SK-N-SH treated with all-trans-retinoic acid at 6 μM for 48 hours (cell line): Measurements from ENCODE around the gene HIVEP3.

Experiments used
- ATAC-seq: fragments of 200-7000 bp; cut with Tn5 transposase; 3 replicates; pipeline ENCODE4 v1.9.1; 2020; ENCODE audit warnings: mild to moderate bottlenecking, moderate library complexity
- ARNTL ChIP-seq: fragments of 450-650 bp; formaldehyde crosslinking; IDR thresholded peaks from 2 replicates; pipeline ENCODE4 v1.5.0; 2020; ENCODE audit warnings: low read depth, mild to moderate bottlenecking, moderate library complexity, borderline replicate concordance
- BACH2 ChIP-seq: fragments of 250-450 bp; sonication (Bioruptor Pico); IDR thresholded peaks from 2 replicates; pipeline ENCODE4 v1.9.0; 2021; ENCODE audit warnings: mild to moderate bottlenecking, borderline replicate concordance
- CREB5 ChIP-seq: fragments of 250-450 bp; sonication (Bioruptor Pico); IDR thresholded peaks from 2 replicates; pipeline ENCODE4 v1.5.1; 2020; ENCODE audit warnings: low read depth, mild to moderate bottlenecking, moderate library complexity
- CSDC2 ChIP-seq: fragments of 250-450 bp; sonication (Bioruptor Pico); IDR thresholded peaks from 2 replicates; pipeline ENCODE4 v1.5.0; 2020; ENCODE audit warnings: mild to moderate bottlenecking, moderate library complexity
- CSRNP3 ChIP-seq: fragments of 250-450 bp; sonication (Bioruptor Pico); IDR thresholded peaks from 2 replicates; pipeline ENCODE4 v1.5.1; 2021; ENCODE audit warnings: mild to moderate bottlenecking, moderate library complexity
- ESRRG ChIP-seq: fragments of 250-450 bp; sonication (Bioruptor Pico); IDR thresholded peaks from 2 replicates; pipeline ENCODE4 v1.6.1; 2021; ENCODE audit warnings: mild to moderate bottlenecking
- ISL1 ChIP-seq: fragments of 250-450 bp; sonication (Bioruptor Pico); IDR thresholded peaks from 2 replicates; pipeline ENCODE4 v2.1.2; 2022; ENCODE audit warnings: mild to moderate bottlenecking, moderate library complexity
- PPARA ChIP-seq: fragments of 250-450 bp; sonication (Bioruptor Pico); IDR thresholded peaks from 2 replicates; pipeline ENCODE4 v1.5.0; 2020; ENCODE audit warnings: mild to moderate bottlenecking, borderline replicate concordance
- RARB ChIP-seq: fragments of 250-450 bp; sonication (Bioruptor Pico); IDR thresholded peaks from 2 replicates; pipeline ENCODE4 v1.8.0; 2021; ENCODE audit warnings: mild to moderate bottlenecking, moderate library complexity
- SNAI2 ChIP-seq: fragments of 250-450 bp; sonication (Bioruptor Pico); IDR thresholded peaks from 2 replicates; pipeline ENCODE4 v1.5.0; 2020; ENCODE audit warnings: mild to moderate bottlenecking, moderate library complexity
- TCF4 ChIP-seq: fragments of 250-450 bp; sonication (Bioruptor Pico); IDR thresholded peaks from 2 replicates; pipeline ENCODE4 v1.8.0; 2021; ENCODE audit warnings: mild to moderate bottlenecking, moderate library complexity, borderline replicate concordance
- TOX ChIP-seq: fragments of 250-450 bp; sonication (Bioruptor Pico); IDR thresholded peaks from 2 replicates; pipeline ENCODE4 v1.8.0; 2021; ENCODE audit warnings: mild to moderate bottlenecking, moderate library complexity, borderline replicate concordance
- TSHZ2 ChIP-seq: fragments of 250-450 bp; sonication (Bioruptor Pico); IDR thresholded peaks from 2 replicates; pipeline ENCODE4 v1.5.0; 2020; ENCODE audit warnings: mild to moderate bottlenecking, moderate library complexity
- ZC3H10 ChIP-seq: fragments of 250-450 bp; sonication (Bioruptor Pico); IDR thresholded peaks from 2 replicates; pipeline ENCODE4 v1.5.1; 2021; ENCODE audit warnings: mild to moderate bottlenecking, moderate library complexity
- ZFP3 ChIP-seq: fragments of 250-450 bp; sonication (Bioruptor Pico); IDR thresholded peaks from 2 replicates; pipeline ENCODE4 v1.5.0; 2020; ENCODE audit warnings: mild to moderate bottlenecking, moderate library complexity
- ZFP30 ChIP-seq: fragments of 450-650 bp; formaldehyde crosslinking; IDR thresholded peaks from 2 replicates; pipeline ENCODE4 v1.5.0; 2022; ENCODE audit warnings: mild to moderate bottlenecking, moderate library complexity
- ZNF70 ChIP-seq: fragments of 450-650 bp; formaldehyde crosslinking; IDR thresholded peaks from 2 replicates; pipeline ENCODE4 v1.5.0; 2020; ENCODE audit warnings: mild to moderate bottlenecking, moderate library complexity
- ZNF8 ChIP-seq: fragments of 450-650 bp; formaldehyde crosslinking; IDR thresholded peaks from 2 replicates; pipeline ENCODE4 v1.5.0; 2020; ENCODE audit warnings: mild to moderate bottlenecking, moderate library complexity

HIVEP3 gene

GRCh38 chr1:41734201-41734970 is 184.3 kb downstream of the HIVEP3 start:
- no peak for TF ChIP-seq ZNF70 (CRISPR knock-in tag)
- no peak for TF ChIP-seq ISL1
- no peak for TF ChIP-seq ARNTL (CRISPR knock-in tag)
- TF ChIP-seq ESRRG (CRISPR knock-in tag), result no peak
- no peak for TF ChIP-seq CREB5 (CRISPR knock-in tag)
- TF ChIP-seq TCF4 (CRISPR knock-in tag), result no peak
- TF ChIP-seq ZFP30 (CRISPR knock-in tag), result no peak
- TF ChIP-seq RARB (CRISPR knock-in tag), result no peak
- no peak for TF ChIP-seq TSHZ2 (CRISPR knock-in tag)
- ATAC-seq, result no peak

- ATAC-seq, result no peak
- TF ChIP-seq RARB (CRISPR knock-in tag) (no peak), CREB5 (CRISPR knock-in tag) (no peak), ZNF70 (CRISPR knock-in tag) (no peak), ISL1 (no peak), CSDC2 (CRISPR knock-in tag) (no peak), PPARA (no peak), ESRRG (CRISPR knock-in tag) (no peak), SNAI2 (CRISPR knock-in tag) (no peak), CSRNP3 (CRISPR knock-in tag) (no peak), TOX (CRISPR knock-in tag) (no peak), ARNTL (CRISPR knock-in tag) (no peak), TSHZ2 (CRISPR knock-in tag) (no peak)
Measured at GRCh38 chr1:41733725-41734124, 185.0 kb downstream of the HIVEP3 start.

GRCh38 chr1:41733021-41733420 is 185.7 kb downstream of the HIVEP3 start:
- no peak for TF ChIP-seq ISL1
- TF ChIP-seq BACH2 (CRISPR knock-in tag), result no peak
- TF ChIP-seq ZNF8 (CRISPR knock-in tag), result no peak
- TF ChIP-seq ZC3H10 (CRISPR knock-in tag), result no peak
- no peak for TF ChIP-seq PPARA
- no peak for TF ChIP-seq ZFP30 (CRISPR knock-in tag)
- no peak for TF ChIP-seq TSHZ2 (CRISPR knock-in tag)
- TF ChIP-seq ZFP3 (CRISPR knock-in tag), result no peak
- no peak for ATAC-seq
